Measurements from ENCODE around the gene ZNF775.

DNA sequence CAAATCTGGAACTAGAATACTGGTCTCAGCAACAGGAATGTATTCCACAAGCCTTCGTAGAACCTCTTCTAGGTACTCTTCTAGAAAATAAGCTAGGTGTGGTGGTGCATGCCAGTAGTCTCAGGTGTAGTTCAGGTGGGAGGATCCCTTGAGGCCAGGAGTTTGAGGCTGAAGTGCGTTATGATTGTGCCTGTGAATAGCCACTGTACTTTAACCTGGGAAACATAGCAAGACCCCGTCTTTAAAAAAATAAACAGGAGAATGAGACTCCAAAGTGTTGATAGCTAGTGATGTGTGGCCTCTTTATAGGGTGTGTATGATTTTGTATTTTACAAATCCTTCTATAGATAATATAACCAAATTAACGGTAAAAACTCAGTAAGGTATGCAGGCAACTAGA, 1.5 kb upstream of the ZNF775 start:
- TF ChIP-seq NFRKB (IDR thresholded peaks at IDR 0.05) (no peak), SP1 (IDR thresholded peaks at IDR 0.05) (no peak), FOXK2 (IDR thresholded peaks at IDR 0.05) (no peak), HDGF (IDR thresholded peaks at IDR 0.05; ENCODE audit: borderline replicate concordance) (no peak), FOXM1 (IDR thresholded peaks at IDR 0.05; ENCODE audit: borderline replicate concordance) (no peak), ELF4 (IDR thresholded peaks at IDR 0.05) (no peak), LEF1 (IDR thresholded peaks at IDR 0.05; ENCODE audit: borderline replicate concordance) (no peak), FOXA1 (IDR thresholded peaks at IDR 0.05) (no peak), ZNF384 (IDR thresholded peaks at IDR 0.05) (no peak), SUZ12 (IDR thresholded peaks at IDR 0.05) (no peak), ARNT (IDR thresholded peaks at IDR 0.05) (no peak), BHLHE40 (IDR thresholded peaks at IDR 0.05; ENCODE audit: borderline replicate concordance) (no peak), TARDBP (IDR thresholded peaks at IDR 0.05) (no peak)
- TF ChIP-seq, protein P1, sequence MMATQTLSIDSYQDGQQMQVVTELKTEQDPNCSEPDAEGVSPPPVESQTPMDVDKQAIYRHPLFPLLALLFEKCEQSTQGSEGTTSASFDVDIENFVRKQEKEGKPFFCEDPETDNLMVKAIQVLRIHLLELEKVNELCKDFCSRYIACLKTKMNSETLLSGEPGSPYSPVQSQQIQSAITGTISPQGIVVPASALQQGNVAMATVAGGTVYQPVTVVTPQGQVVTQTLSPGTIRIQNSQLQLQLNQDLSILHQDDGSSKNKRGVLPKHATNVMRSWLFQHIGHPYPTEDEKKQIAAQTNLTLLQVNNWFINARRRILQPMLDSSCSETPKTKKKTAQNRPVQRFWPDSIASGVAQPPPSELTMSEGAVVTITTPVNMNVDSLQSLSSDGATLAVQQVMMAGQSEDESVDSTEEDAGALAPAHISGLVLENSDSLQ (IDR thresholded peaks at IDR 0.05): no peak
